ENCODE results near the gene CARF.
"Not testable (repeated sequence)": the region's sequence is repeated elsewhere in the genome, so short reads cannot be mapped to it uniquely, and the experiment has no call there.

The CARF gene, protein sequence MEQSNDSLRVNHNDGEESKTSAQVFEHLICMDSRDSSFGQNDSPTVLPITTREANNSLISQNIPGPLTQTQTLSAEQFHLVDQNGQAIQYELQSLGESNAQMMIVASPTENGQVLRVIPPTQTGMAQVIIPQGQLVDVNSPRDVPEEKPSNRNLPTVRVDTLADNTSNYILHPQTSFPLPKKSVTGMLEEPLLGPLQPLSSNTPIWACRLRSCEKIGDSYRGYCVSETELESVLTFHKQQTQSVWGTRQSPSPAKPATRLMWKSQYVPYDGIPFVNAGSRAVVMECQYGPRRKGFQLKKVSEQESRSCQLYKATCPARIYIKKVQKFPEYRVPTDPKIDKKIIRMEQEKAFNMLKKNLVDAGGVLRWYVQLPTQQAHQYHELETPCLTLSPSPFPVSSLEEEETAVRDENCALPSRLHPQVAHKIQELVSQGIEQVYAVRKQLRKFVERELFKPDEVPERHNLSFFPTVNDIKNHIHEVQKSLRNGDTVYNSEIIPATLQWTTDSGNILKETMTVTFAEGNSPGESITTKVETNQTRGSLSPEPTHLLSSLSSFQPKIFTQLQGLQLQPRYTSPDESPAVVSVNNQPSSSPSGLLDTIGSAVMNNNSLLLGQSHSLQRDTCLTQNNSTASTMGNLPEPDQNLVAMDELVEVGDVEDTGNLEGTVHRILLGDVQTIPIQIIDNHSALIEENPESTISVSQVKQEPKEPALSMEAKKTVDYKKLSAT

DNA sequence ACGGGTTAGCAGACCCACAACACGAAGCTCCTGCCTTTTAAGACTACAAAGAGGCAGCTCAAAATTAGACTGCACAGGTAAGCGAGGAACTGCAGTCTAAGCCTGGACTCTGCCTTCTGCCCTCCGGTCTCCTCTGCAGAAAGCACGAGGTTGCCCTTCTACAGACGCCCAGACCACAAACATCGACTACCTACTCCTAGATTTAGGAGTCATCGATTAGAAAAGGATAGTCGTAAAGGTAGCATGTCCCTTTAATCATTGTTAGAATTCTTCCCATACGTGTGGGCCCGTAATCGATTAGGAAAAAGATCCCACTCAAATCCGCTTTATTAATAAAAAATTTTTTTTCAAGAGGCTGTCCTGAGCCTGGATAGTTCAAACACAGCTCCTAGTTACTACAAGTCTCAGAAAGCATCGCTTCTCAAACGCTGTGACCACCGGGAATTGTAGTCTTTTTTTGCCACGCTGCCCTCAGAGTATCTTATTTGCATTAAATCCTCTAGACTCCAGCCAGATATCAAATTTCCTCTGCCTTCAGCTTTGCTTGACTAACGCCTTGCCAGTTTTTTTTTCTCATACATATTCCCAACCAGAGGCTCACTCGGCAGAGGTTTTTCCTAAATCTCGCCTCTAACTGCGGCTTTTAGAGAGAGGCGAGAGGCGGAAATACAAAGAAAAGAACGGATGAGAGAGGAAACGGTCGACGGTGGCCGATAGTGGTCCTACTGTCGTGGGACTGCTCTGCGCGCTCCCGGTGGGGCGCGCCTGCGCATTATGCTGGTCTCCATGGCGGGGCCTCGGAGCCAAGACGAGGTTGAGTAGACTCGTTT, at the start of gene CARF, which contains the start of gene WDR12:
CARF (plus strand) TSS at position 764 of the 830 bp plus-strand sequence. CDS start 29,628 bp downstream, outside the sequence.
WDR12 (minus strand) TSS at position 162 of the 830 bp plus-strand sequence. CDS start 197 bp downstream, outside the sequence.
- peak; percentile 91 for DNase-seq

DNA sequence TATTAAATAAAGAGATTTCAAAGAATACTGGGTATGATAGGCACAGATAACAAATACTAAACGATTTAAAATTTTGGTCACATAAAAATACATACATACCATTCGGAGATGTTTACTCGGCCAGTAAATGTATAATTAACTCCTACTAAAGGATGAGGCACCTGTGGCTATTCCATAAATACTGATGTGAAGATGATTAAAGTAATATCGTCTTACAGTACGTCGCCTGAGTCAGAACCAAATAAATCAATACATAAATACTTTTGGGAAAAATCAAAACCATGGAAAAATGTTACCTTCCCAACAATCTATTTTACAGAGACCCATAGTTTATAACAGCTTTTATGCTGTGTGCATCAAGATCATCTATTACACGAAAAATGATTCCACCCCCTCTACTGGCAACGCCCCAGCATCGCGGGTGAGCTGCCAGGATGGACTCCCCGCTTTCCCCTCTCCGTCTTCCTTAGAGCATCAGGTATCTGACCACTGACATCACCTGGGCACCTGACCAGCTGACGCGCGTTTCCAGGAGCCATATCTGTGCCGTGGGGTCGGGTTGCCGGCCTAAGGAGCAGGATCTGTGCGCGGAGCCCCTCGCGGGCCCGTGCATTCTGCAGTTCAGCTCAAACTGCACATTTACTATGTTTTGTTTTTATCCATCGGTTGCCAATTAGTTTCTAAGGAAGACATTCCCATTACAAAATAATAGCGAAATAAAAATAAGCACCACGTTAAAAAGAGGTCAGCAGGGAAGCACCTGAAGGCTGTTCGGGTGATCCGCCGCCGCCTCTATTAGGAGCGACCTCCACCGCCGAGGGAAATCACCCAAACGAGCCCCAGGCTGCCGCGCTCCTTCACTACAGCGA, 41.4 kb upstream of the CARF start:
- DNase-seq, result peak; percentile 56

DNA sequence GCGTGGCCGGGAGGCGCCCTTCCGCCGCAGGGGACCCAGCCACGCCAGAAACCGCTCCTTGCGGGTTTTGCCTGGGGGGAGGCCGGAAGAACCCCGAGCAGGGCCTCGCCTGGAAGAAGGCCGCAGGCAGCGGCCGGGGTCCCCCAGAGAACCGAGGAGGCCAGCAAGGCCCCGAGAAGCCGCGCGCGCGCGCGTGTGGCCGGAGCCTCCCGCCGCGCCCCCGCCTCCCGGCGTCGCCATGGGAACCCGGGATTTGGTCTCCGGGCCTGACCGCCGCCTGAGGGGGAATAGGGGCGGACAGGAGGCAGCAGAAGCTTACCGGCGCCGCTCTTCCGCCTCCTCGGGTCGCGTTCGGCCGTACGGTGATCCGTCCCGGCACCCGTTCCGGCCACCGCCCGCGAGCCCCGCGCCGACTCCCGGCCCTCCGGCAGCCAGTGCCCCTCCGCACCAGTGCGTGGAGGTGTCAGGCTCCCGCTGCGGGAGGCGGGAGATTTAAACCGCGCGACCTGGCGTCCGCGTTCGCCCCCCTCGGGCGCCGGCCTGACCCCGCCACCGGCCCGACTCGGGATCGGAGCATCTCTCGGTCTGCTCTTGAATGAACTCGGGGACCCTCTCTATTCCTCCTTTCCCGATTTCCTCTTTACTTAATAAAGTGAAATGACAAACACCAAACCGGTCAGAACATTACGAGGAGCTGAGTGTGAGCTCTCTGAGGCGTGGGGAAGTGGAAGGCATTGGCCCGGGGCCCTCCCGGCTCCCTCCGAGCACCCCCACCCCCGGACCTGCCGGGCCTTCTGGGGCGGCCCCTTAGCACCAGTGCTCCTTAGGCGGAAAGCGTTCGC, 40.6 kb upstream of the CARF start, which contains the start of gene ICA1L:
ICA1L (minus strand) TSS at position 467 of the 842 bp plus-strand sequence. CDS start 42,757 bp downstream, outside the sequence.
- DNase-seq, result peak; percentile 14

DNA sequence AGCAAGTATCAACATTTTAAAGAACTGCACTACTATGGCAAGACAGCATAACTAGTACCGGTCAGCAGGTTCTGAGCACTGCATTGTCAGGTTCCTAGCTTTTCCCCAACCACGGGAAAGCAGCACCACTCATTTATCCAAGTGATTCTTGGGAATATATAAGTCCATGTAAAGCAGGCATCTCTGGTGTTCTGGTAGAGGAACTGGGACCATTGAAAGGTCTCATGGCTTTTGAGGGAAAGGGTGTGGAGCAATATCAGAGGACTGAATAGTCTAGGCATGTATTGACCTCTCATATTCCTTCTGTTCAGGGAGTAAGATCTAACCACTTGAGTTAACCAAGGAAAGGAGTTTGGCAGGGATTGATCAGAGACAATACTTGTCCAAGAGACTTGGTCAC, 34.4 kb upstream of the CARF start:
- no peak for DNase-seq

DNA sequence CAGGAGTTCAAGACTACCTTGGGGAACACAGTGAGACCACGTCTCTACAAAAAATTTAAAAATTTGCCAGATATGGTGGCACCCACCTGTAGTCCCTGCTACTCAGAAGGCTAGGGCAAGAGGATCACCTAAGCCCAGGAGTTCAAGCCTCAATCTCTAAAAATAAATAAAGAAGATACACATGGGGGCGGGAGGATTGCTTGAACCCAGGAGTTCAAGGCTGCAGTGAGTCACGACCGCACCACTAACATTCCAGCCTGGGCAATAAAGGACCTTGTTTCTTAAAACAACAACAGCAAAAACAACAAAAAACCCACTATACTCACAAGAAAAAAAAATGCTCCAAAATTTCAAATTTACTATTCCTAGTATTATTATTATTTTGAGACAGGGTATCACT, 30.5 kb upstream of the CARF start:
- DNase-seq, result no peak

DNA sequence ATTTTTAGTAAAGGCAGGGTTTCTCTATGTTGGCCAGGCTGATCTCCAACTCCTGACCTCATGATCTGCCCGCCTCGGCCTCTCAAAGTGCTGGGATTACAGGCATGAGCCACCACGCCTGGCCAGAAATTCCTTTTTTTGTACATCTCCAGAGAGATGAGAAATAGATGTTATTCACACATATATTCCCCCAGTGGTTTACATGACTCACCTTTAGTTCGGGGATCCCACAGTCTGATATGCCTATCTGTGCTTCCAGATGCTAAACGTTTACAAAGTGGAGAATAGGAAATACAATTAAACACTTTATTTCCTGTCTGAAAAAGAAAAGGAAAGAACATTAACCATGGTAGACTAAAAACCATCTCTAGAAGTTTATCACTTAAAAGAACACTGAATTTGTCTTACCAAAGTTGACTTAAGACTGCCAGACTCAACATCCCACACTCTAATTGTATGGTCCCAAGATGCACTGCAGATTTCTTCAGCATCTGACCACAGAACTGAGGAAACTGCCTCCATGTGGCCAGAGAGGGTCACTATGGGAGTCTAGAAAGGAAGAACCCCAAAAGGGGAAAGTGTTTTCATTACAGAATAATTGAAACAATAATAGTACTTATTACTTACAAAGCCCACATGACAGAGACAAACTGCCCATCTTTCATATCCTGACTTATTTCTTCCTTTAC, 27.9 kb upstream of the CARF start:
- no peak for DNase-seq

DNA sequence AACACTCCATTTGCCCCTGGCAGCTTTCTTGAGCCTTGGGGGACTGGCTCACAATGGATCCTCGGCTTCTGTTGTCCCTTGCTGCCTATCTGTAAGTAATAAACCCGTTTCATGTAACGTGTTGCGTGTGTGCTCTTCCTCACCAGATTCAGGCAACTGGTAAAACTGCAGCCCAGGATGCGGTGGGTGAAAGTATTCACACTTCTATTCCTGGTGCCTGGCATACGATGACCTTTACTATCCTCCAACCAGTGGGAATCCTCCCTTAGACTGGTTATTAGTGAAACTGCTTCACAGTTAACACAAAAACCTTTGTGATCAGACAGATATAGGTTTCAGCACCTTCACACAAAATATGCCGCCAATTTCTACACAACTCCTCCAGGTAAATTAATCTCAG, 26.9 kb upstream of the CARF start:
- no peak for DNase-seq

DNA sequence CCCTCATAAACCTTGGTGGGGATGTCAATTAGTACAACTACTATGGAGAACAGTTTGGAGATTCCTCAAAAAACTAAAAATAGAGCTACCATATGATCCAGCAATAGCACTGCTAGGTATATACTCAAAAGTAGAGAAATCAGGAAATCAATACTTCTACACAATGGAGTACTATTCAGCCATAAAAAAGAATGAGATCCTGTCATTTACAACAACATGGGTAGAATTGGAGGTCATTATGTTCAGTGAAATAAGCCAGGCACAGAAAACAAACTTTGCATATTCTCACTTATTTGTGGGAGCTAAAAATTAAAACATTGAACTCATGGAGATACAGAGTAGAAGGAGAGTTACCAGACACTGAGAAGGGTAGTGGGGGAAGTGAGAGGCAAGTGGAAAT, 6.6 kb upstream of the CARF start:
- DNase-seq, result not testable (repeated sequence)

DNA sequence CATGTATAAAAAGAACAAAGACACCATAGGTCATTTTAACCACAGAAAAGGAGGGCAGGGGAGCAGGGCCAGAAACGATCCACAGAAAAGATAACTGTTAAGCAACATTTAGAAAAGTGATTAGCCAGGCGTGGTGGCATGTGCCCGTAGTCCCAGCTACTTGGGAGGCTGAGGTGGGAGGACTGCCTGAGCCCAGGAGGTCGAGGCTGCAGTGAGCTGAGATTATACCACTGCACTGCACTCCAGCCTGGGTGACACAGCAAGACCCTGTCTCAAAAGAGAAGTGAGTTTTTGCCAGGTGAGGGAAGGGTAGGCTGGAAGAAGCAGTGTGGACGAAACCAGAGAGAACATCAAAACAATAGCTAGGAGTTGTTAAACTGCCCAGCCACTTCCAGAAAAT, 3.9 kb upstream of the CARF start:
- no peak for DNase-seq

DNA sequence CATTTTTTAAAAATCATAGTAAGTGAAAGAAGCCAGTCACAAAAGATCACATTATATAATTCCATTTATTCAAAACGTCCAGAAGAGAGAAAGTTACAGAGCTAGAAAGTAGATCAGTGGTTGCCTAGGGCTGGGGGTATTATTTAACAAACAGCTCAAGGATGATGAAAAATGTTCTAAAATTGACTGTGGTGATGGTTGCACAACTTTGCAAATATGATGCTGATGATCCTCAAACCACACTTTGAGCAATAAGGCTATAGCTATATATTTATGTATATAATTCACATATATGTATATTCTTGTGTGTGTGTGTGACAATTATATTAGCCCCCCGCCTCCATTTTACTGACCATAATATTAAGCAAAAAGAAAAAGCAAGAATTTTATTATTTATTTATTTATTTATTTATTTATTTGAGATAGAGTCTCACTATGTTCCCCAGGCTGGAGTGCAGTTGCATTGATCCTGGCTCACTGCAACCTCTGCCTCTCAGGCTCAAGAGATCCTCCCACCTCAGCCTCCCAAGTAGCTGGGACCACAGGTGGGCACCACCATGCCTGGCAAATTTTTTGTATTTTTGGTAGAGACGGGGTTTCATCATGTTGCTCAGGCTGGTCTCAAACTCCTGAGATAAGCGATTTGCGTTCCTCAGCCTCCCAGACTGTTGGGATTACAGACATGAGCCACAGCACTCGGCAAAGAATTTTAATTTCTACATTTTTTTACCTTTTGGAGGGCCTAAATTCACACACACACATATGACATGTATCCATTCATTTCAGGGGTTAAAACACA, 2.5 kb upstream of the CARF start:
- DNase-seq, result no peak

DNA sequence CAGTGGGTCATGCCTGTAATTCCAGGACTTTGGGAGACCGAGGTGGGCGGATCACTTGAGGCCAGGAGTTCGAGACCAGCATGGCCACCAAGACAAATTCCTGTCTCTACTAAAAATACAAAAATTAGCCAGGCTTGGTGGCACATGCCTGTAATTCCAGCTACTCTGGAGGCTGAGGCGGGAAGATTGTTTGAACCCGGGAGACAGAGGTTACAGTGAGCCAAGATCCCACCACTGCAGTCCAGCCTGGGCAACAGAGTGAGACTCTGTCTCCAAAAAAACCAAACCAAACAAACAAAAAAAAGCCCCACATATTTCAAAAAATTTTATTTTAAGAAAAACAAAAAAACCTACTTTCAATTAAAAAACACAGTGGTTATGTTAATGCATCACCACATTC, 1.8 kb upstream of the CARF start:
- not testable (repeated sequence) for DNase-seq

DNA sequence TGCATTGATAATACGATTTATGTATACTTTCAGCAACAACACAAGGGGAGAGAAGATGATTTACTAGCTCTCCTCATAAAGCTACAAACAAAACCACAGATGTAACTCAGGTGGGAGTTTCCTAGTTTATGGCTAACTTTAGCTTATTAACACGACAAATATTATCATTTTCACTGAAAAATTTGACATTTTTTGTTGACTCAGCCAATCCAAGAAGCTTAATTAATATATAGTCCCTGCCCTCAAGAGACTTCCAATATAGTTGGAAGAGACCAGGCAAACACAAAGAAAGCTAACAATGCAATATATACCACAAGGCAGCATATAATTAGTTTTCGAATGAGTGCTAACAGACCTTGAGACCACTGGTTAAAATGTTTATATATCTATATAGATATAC, 1.4 kb upstream of the CARF start:
- no peak for DNase-seq

DNA sequence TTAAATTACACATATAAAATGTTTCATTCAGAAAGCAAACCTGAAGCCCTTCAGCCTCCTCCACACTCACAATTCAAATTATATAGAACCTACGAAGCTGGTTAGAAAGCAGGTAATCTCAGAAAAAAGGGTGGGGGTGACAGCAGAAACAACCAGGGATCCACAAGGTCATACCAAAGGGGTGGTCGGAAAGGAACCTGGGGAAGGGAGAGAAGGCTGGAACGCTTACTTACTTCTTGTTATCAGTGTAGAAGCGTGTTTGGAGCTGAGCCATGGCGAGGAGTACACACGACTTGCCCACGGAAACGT, 918 bp upstream of the CARF start:
- DNase-seq, result no peak

DNA sequence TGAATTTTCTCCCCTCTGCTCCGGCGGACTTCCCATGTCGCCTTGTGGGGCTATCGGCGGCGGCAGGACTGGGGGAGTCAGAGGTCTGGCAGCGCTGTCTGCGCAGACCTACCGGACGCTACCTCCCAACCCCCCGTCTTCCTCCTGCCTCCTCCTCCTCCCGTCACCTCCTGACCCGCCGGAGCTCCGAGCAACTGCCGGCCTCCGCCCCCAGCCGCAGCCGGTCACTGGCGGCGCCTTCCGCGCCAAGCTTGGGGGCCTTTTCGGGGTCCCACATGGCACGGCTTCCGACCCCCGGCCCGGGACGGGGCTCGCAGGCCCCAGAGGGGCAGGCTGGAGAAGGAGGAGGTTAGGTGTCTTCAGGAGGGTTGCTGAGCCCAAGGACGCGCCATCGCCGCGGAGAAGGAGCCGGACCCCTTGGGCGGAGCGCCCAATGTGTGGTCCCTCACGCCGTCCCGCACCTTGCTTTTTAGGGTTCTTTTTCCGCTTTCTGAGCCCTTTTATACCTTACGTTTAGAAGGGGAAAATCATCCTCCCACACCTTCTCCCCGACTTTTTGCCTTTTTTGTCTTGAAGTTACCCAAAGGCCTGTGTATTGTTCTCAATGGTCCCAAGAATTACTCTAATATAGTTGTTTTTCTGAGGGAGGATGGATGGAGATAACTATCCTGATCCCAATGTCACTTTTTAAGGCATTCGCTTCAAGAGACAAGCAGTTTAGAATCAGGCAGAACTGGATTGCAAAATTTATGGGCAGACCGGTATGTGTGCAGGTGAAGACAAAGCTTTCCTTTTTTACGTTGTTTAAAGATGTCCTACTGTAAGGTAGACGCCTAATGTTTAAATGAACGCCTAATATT, 497 bp downstream of the CARF start:
- not testable (repeated sequence) for DNase-seq

DNA sequence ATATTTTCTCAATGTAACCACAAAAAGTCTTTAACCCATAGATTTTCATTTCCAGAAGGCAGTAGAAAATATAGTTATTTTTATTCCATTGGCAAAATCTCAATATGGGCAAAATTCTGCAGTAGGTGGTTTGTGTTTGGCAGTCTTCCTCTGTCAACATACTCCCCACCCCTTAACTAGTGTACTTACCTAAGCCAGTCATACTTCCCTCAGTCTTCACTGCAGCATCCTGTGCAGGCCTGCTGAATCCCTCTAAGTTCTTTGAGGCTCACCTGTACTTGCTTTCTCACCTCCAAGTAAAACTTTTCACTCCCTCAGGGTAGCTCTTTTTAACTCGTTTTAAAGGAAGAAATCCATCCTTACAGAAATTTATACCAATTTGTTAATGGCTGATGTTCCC, 6.8 kb downstream of the CARF start:
- no peak for DNase-seq

DNA sequence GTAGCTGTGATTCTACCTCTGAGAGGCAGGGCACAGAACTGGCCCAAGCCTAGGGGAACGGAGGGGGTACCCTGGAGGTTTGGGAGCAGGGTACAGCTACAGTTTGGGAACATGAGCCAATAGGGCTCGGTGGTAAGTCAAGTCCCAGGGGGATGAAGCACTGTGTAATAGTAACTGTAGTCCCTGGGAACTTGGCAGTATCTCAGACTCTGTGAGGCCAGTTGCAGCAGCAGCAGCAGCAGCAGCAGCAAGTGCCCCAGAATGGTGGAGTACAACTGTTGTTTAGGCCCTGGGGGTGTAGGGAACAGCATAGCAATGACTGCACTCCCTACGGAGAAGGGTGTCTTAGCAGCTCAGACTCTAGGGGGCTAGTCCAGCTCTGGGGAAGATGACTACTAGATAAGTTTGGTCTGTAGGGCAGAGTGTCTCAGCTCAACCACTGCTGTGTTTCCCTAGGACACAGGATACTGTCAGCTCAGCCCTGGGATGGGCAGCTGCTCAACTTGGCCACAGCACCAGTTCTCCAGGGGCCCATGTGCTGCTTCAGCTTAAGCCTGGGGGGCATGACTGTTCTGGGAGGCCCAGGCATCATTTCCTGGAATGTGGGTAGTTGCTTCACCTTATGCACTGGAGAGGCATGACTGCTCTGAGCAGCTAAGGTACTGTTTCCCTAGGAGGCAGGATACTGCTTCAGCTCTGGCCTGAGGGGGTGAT, 20.5 kb downstream of the CARF start:
- DNase-seq, result no peak

DNA sequence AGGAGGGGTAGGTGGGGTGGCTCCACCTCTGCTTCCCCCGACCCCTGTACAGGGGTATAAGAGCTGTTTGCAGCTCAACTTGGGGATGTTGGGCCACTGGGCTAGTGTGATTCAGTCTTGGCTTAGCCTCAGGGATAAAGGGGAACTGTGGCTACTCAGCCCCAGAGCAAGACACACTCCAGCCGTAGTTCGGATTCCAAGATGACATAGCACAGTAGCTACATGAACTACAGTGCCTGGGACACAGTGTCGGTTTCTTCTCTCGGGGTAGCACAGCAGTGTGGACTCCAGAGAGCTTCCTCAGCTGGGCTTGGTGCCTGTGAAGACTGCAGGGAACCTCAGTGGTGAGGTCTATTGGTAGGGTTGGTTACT, 21.1 kb downstream of the CARF start:
- no peak for DNase-seq

DNA sequence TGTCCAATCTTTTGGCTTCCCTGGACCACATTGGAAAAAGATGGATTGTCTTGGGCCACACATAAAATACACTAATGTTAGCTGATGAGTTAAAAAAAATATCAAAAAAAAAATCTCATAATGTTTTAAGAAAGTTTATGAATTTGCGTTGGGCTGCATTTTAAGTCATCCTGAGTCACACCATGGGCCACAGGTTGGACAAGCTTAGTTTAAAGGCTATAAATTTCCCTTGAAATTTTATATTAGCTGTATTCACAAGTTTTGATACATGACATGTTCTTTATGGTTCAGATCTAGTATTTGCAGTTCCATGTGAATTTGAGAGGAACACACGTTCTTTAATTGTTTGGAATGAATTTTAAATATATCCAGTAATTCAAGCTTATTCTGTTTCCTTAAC, 21.9 kb downstream of the CARF start:
- no peak for DNase-seq
